K562 (cell line): Measurements from ENCODE around the gene MAB21L4. TPM values are rescaled to one million over a fixed set of nuclear protein-coding genes. Genes with fewer than 3 reads are reported as not detected.
A peak's percentile ranks its signal among the peaks of the same experiment; 100 is the strongest.

Experiments used
- ATAC-seq: fragments of 200-7000 bp; cut with Tn5 transposase; 3 replicates; pipeline ENCODE4 v1.9.1; 2020; ENCODE audit warnings: moderate library complexity
- BruUV-seq: library from RNA; stranded (reverse); fragments of 400-500 nt; replicated peaks from 2 replicates; lab custom pipeline; 2021; lab: Mats Ljungman, UMichigan
- CTCF ChIA-PET: fragments of 300-600 bp; formaldehyde crosslinking; extraction: SDS; loops from one replicate; lab custom pipeline; 2021; ENCODE audit warnings: low intra/inter-chr PET ratio; lab: Yijun Ruan, JAX
- POLR2A ChIA-PET: fragments of 300-600, 350-650 bp; sonication (Branson Sonifier 250); formaldehyde crosslinking; extraction: SDS; loops from one replicate; lab custom pipeline; 2021; ENCODE audit warnings: antibody characterized with exemption, inconsistent platforms; lab: Yijun Ruan, JAX
- DNase-seq, 4 experiments: peaks; one replicate each; pipeline versions ENCODE4 v3.0.0 to v3.0.0-alpha.2; 2011 to 2018; ENCODE audit warnings: low spot score in 3 of 4, mixed read lengths in 3 of 4; ENCODE audit errors: extremely low read depth in 1 of 4
- FAIRE-seq: peaks from 2 replicates; lab custom pipeline; 2011; peaks lifted over from hg19 to GRCh38; lab: Jason Lieb, UNC
- H2AFZ ChIP-seq: 2 replicates; pipeline ENCODE4 v1.6.0; 2011; ENCODE audit warnings: low read depth, low read length, control low read depth, inconsistent platforms
- H3K27ac ChIP-seq: fragments of 200-600 bp; 3 replicates; pipeline ENCODE4 v1.8.0; 2011; ENCODE audit warnings: low read depth, mild to moderate bottlenecking, control low read depth, inconsistent platforms, low read length, moderate library complexity, mixed read lengths; ENCODE audit errors: extremely low read depth
- H3K27me3 ChIP-seq, 2 experiments: fragments of 300-600 bp in 1 of 2; 2 replicates in 1 of 2; 3 replicates in 1 of 2; pipeline versions ENCODE4 v1.6.0 to v1.8.0; 2011; ENCODE audit warnings: inconsistent platforms in 2 of 2, low read length in 2 of 2, mild to moderate bottlenecking in 1 of 2, mixed read lengths in 1 of 2, moderate library complexity in 1 of 2; ENCODE audit not compliant: control insufficient read depth in 2 of 2, insufficient read depth in 2 of 2
- H3K36me3 ChIP-seq: fragments of 300-600 bp; 3 replicates; pipeline ENCODE4 v1.8.0; 2011; ENCODE audit warnings: mild to moderate bottlenecking, low read length, inconsistent platforms; ENCODE audit not compliant: control insufficient read depth, insufficient read depth
- H3K4me1 ChIP-seq, 2 experiments: fragments of 200-600 bp in 1 of 2; replicated peaks in 1 of 2; 2 replicates in 1 of 2; 3 replicates in 1 of 2; pipeline versions ENCODE4 v1.5.1 to v1.8.0; 2011; ENCODE audit warnings: inconsistent platforms in 2 of 2, low read length in 2 of 2, mild to moderate bottlenecking in 1 of 2, mixed read lengths in 1 of 2, moderate library complexity in 1 of 2; ENCODE audit not compliant: control insufficient read depth in 2 of 2, insufficient read depth in 2 of 2
- H3K4me2 ChIP-seq: 2 replicates; pipeline ENCODE4 v1.6.1; 2011; ENCODE audit warnings: low read length, control low read depth, inconsistent platforms, mixed read lengths; ENCODE audit not compliant: insufficient read depth
- H3K4me3 ChIP-seq: fragments of 200-600 bp; sonication (generic), shearing (Covaris generic); 2 replicates; pipeline ENCODE4 v1.5.1; 2016; ENCODE audit warnings: control low read depth, inconsistent platforms
- H3K79me2 ChIP-seq: fragments of 200-600 bp; 3 replicates; pipeline ENCODE4 v1.8.0; 2011; ENCODE audit warnings: low read length, inconsistent platforms; ENCODE audit not compliant: control insufficient read depth, insufficient read depth
- H3K9ac ChIP-seq, 2 experiments: 2 replicates each; pipeline versions ENCODE4 v1.6.0 to v1.6.1; 2011; ENCODE audit warnings: low read depth in 2 of 2, low read length in 2 of 2, control low read depth in 1 of 2, inconsistent platforms in 1 of 2, mild to moderate bottlenecking in 1 of 2, mixed read lengths in 1 of 2; ENCODE audit not compliant: insufficient read depth in 1 of 2
- H3K9me1 ChIP-seq: one replicate; pipeline ENCODE4 v1.6.0; 2011; ENCODE audit warnings: inconsistent platforms, mild to moderate bottlenecking, low read length, moderate library complexity; ENCODE audit not compliant: control insufficient read depth, insufficient read depth
- H3K9me3 ChIP-seq: replicated peaks from 2 replicates; pipeline ENCODE4 v1.5.1; 2011; ENCODE audit warnings: low read depth, low read length, inconsistent platforms; ENCODE audit not compliant: control insufficient read depth, insufficient read depth
- H4K20me1 ChIP-seq: replicated peaks from 2 replicates; pipeline ENCODE4 v1.6.1; 2011; ENCODE audit warnings: low read length, inconsistent platforms, mixed read lengths; ENCODE audit not compliant: control insufficient read depth, insufficient read depth
- CBX8 ChIP-seq: fragments of 200-600 bp; sonication (generic); IDR thresholded peaks from 2 replicates; pipeline ENCODE4 v1.6.1; 2012; ENCODE audit warnings: borderline replicate concordance, mixed run types, low read depth, mild to moderate bottlenecking, moderate library complexity, mixed read lengths, low read length, control low read depth, inconsistent platforms; ENCODE audit not compliant: poor library complexity, severe bottlenecking; ENCODE audit errors: extremely low read depth
- FOXA1 ChIP-seq: fragments of 450-650 bp; IDR thresholded peaks from 2 replicates; pipeline ENCODE4 v1.6.1; 2016; ENCODE audit warnings: mild to moderate bottlenecking, borderline replicate concordance
- NFIX ChIP-seq: fragments of 250-450 bp; sonication (Bioruptor Pico); IDR thresholded peaks from 2 replicates; pipeline ENCODE4 v1.4.0; 2020; ENCODE audit warnings: low read depth, mild to moderate bottlenecking, moderate library complexity
- ZNF668 ChIP-seq: fragments of 250-450 bp; sonication (Bioruptor Pico); IDR thresholded peaks from 2 replicates; pipeline ENCODE4 v1.8.0; 2022; ENCODE audit warnings: mild to moderate bottlenecking, inconsistent platforms
- WGBS: fragments of 100-300 bp; shearing (Covaris generic); methylation state at CpG from one replicate; pipeline ENCODE4 v1.1.6; 2016; ENCODE audit warnings: low coverage, mixed read lengths; ENCODE audit not compliant: insufficient coverage; ENCODE audit errors: missing lambda C conversion rate; 5-methylcytosine and 5-hydroxymethylcytosine counted together
- in situ Hi-C: fragments of 300-500 bp; cut with MboI; formaldehyde crosslinking; loops from 4 replicates; pipeline ENCODE4 v1.15.0; 2018; ENCODE audit warnings: inconsistent platforms, mixed read lengths
- intact Hi-C: fragments of 100-400 bp; cut with micrococcal nuclease; formaldehyde crosslinking; loops from 2 replicates; pipeline ENCODE4 v1.14.2; 2022
- polyA plus RNA-seq, 8 experiments: library from polyadenylated mRNA; depleted of rRNA in 4 of 8; stranded (reverse) in 5 of 8; unstranded in 3 of 8; fragments of >200 nt; fragmentation: Nextera tagmentation in 2 of 8; fragmentation: Illumina TruSeq in 1 of 8; extraction: Ambion mirVana in 2 of 8; extraction: Trizol in 1 of 8; gene quantifications; 2 replicates each; pipeline versions ENCODE4 v1.2.1 to v1.2.3, GENCODE V29; 2011 to 2014; ENCODE audit warnings: inconsistent platforms in 1 of 8, missing spikeins in 1 of 8
- total RNA-seq, 7 experiments: library from RNA; depleted of rRNA in 6 of 7; stranded (reverse); fragments of >200 nt in 6 of 7; fragmentation: Illumina TruSeq in 2 of 7; extraction: Trizol in 2 of 7; gene quantifications; 2 replicates each; pipeline versions ENCODE4 v1.2.1 to v1.2.3, GENCODE V29; 2011 to 2021; ENCODE audit warnings: low replicate concordance in 1 of 7
- TF ChIP-seq, protein P1 (sequence below), 2 experiments: IDR thresholded peaks; 2 replicates each; pipeline ENCODE4 v1.6.1; 2012; ENCODE audit warnings: improper control_type of control experiment in 2 of 2, low read depth in 2 of 2, low read length in 2 of 2, borderline replicate concordance in 1 of 2
- TF ChIP-seq, protein P2 (sequence below): fragments of 450-650 bp; IDR thresholded peaks from 2 replicates; pipeline ENCODE4 v1.6.1; 2016; ENCODE audit warnings: low read depth, mild to moderate bottlenecking, moderate library complexity

The MAB21L4 gene
- total and polyA plus RNA-seq, 9 of the 15 experiments (the other 6 are each of a cell fraction or from before 2014, with no cell fraction given) = 0.03 TPM; not detected in 8

DNA sequence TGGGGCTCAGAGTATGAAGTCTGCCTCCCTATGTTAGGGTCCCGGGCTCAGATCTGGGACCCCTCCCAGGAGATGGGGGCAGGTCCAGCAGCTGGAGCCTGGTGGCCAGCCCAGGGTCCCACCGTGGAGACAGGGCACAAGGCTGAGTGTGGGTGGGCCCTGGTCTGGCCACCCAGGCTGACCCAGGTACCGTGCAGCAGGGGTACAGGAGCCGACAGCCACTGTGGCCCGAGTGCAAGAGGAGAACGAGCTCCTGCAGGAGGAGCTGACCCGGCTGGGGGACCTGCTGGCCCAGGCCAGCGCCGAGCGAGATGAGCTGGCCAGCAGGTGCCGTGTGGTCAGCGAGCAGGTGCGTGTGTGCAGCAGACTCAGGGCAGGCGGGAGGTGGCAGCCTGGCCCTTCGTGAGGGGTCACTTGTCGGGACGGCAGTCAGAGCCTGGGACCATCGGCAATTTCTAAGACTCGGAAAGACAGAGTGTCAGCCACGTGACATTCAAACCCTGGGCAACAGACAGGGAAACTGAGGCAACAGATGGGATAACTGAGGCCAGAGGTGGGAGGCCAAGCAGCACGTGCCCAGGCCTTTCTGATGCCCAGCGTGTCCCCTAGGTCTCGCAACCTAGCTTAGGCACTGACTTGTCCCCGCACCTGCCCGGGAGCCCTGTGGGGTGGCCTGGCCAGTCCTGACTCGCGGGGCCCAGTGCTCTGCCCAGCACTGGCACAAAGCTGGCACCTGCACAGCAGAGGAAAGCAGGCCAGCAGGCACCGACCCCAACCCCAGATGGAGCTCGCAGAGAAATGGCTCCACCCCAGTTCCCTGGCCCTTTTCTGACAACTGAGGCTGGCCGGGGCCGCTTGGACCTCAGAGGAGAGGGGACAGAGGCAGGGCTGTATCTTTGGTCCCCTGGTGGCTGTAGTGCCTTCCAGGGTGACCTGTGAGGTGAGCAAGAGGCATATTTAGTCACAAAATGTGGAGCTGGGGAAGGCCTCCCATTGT is 24.1 kb upstream of the MAB21L4 start:
- Histone ChIP-seq H3K4me3 (no peak overlapping the region), H3K9me1 (no peaks in the 10 kb centered on the region), H3K27ac (no peak overlapping the region), H3K36me3 (no peaks in the 10 kb centered on the region), H3K27me3 (peaks cover 0 to 19% of the 10 kb centered on the region in 2 experiments; a peak in 2 of 5 replicates), H2AFZ (no peak overlapping the region), H3K79me2 (no peaks in the 10 kb centered on the region), H4K20me1 (peaks cover 6% of the 10 kb centered on the region), H3K4me1 (peaks cover 0 to 20% of the 10 kb centered on the region in 2 experiments; a peak in 2 of 5 replicates), H3K4me2 (no peak overlapping the region), H3K9ac (no peak overlapping the region), H3K9me3 (no peaks in the 10 kb centered on the region)
- POLR2A ChIA-PET = interaction anchor here (0.6 kb wide), 2 partner anchors 135 to 276 kb away, joined by 3 read pairs; no protein-coding TSS in a partner anchor
- CTCF ChIA-PET = no interaction called here
- ATAC-seq = peak; percentile 30; the same call in 2 of the 3 replicates
- in situ Hi-C loops (no loop called here), intact Hi-C loops (loop anchor here (10.0 kb wide), 1 partner anchor 155 kb away; no protein-coding TSS in a partner anchor)
- no peak for FAIRE-seq
- BruUV-seq = no TSS peak
- 13% methylated on average over 18 of the region's 31 CpGs for WGBS
- no peak for DNase-seq
- TF ChIP-seq CBX8 (no peak), NFIX (CRISPR knock-in tag) (no peak), FOXA1 (no peak), ZNF668 (CRISPR knock-in tag) (no peak)
- TF ChIP-seq, protein P1, sequence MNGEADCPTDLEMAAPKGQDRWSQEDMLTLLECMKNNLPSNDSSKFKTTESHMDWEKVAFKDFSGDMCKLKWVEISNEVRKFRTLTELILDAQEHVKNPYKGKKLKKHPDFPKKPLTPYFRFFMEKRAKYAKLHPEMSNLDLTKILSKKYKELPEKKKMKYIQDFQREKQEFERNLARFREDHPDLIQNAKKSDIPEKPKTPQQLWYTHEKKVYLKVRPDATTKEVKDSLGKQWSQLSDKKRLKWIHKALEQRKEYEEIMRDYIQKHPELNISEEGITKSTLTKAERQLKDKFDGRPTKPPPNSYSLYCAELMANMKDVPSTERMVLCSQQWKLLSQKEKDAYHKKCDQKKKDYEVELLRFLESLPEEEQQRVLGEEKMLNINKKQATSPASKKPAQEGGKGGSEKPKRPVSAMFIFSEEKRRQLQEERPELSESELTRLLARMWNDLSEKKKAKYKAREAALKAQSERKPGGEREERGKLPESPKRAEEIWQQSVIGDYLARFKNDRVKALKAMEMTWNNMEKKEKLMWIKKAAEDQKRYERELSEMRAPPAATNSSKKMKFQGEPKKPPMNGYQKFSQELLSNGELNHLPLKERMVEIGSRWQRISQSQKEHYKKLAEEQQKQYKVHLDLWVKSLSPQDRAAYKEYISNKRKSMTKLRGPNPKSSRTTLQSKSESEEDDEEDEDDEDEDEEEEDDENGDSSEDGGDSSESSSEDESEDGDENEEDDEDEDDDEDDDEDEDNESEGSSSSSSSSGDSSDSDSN (IDR thresholded peaks at IDR 0.05; ENCODE audit: borderline replicate concordance in 1 of 2, low read depth in 2 of 2, low read length in 2 of 2) = no peak
- TF ChIP-seq, protein P2, sequence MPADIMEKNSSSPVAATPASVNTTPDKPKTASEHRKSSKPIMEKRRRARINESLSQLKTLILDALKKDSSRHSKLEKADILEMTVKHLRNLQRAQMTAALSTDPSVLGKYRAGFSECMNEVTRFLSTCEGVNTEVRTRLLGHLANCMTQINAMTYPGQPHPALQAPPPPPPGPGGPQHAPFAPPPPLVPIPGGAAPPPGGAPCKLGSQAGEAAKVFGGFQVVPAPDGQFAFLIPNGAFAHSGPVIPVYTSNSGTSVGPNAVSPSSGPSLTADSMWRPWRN = no peak
